BJ (cell line): ENCODE measurements around the gene KRT72. TPM values are rescaled to one million over a fixed set of nuclear protein-coding genes. Genes with fewer than 3 reads are reported as not detected.

ENCODE experiments used
- CTCF ChIA-PET: fragments of 350-600 bp; formaldehyde crosslinking; extraction: SDS; loops from one replicate; lab custom pipeline; 2021; ENCODE audit warnings: antibody characterized with exemption, inconsistent platforms; lab: Yijun Ruan, JAX
- POLR2A ChIA-PET: fragments of 300-600 bp; sonication (Branson Sonifier 250); formaldehyde crosslinking; extraction: SDS; loops from one replicate; lab custom pipeline; 2021; ENCODE audit warnings: antibody characterized with exemption; lab: Charles Lee
- DNase-seq: peaks from one replicate; pipeline ENCODE4 v3.0.0-alpha.2; 2011; ENCODE audit warnings: low read depth
- H3K27me3 ChIP-seq: 2 replicates; pipeline ENCODE4 v1.6.0; 2011; ENCODE audit warnings: low read length; ENCODE audit not compliant: control insufficient read depth, insufficient read depth
- H3K36me3 ChIP-seq: 2 replicates; pipeline ENCODE4 v1.5.1; 2011; ENCODE audit warnings: low read length; ENCODE audit not compliant: control insufficient read depth, insufficient read depth
- H3K4me3 ChIP-seq: 2 replicates; pipeline ENCODE4 v1.5.1; 2011; ENCODE audit warnings: low read depth, mild to moderate bottlenecking, control low read depth, low read length
- CTCF ChIP-seq: IDR thresholded peaks from 2 replicates; pipeline ENCODE4 v1.5.1; 2011; ENCODE audit warnings: low read depth, mild to moderate bottlenecking, control low read depth, inconsistent platforms, low read length, moderate library complexity; ENCODE audit not compliant: insufficient read depth
- polyA plus RNA-seq: library from polyadenylated mRNA; depleted of rRNA; stranded (reverse); fragments of >200 nt; gene quantifications from 2 replicates; pipeline ENCODE4 v1.2.3, GENCODE V29; 2011

The KRT72 gene
- polyA plus RNA-seq, 1 experiment, result not detected

- no peak for DNase-seq
- TF ChIP-seq CTCF, result no peak
- H3K27me3 ChIP-seq, result peaks cover 16% of the 10 kb centered on the region
- no peaks in the 10 kb centered on the region for H3K36me3 ChIP-seq
- POLR2A ChIA-PET, result no interaction called here
- CTCF ChIA-PET, result interaction anchor here (0.6 to 17.2 kb wide), 6 partner anchors 10 to 394 kb away, joined by 3 to 283 read pairs (median 4); no protein-coding TSS in a partner anchor
- H3K4me3 ChIP-seq, result no peak overlapping the region
These were observed 15.3 kb downstream of the KRT72 start for GRCh38 chr12:52585946-52586345.

DNA sequence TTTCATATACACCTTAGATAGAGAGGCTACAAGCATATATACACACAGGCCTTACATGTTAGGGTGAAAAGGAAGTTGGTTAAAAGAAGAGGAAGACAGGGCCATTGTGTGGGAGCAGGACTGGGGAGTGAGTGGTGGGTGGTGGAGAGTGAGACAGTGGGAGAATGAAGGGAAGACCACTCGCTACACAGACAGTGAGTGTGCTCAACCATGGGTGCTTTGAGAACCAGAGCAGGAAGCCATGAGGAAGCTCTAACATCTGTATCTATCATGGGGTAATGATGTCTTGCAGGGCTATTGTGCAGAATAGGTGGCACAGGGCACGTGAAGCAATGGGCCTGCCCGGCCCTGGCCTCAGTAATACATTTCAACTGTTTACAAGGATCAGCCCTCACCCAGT, 16.2 kb downstream of the KRT72 start:
- H3K36me3 ChIP-seq, result no peaks in the 10 kb centered on the region
- ChIA-PET CTCF (interaction anchor here (0.5 to 17.2 kb wide), 7 partner anchors 21 to 395 kb away, joined by 3 to 283 read pairs (median 5); partner anchors contain the start of gene KRT84), POLR2A (no interaction called here)
- H3K4me3 ChIP-seq, result no peak overlapping the region
- H3K27me3 ChIP-seq, result peaks cover 16% of the 10 kb centered on the region
- no peak for DNase-seq
- TF ChIP-seq CTCF, result no peak

GRCh38 chr12:52584156-52584682, 17.0 kb downstream of the KRT72 start:
- DNase-seq, result no peak
- TF ChIP-seq CTCF, result no peak
- no peak overlapping the region for H3K4me3 ChIP-seq
- POLR2A ChIA-PET, result no interaction called here
- CTCF ChIA-PET, result interaction anchor here (0.9 to 17.2 kb wide), 10 partner anchors 21 to 305 kb away, joined by 3 to 283 read pairs (median 6); partner anchors contain the start of gene KRT84
- no peaks in the 10 kb centered on the region for H3K36me3 ChIP-seq
- peaks cover 17% of the 10 kb centered on the region for H3K27me3 ChIP-seq

GRCh38 chr12:52582971-52583456, 18.2 kb downstream of the KRT72 start:
- H3K36me3 ChIP-seq, result no peaks in the 10 kb centered on the region
- H3K4me3 ChIP-seq, result no peak overlapping the region
- H3K27me3 ChIP-seq, result peaks cover 16% of the 10 kb centered on the region
- ChIA-PET POLR2A (no interaction called here), CTCF (interaction anchor here (0.7 to 17.2 kb wide), 16 partner anchors 9 to 426 kb away, joined by 3 to 283 read pairs (median 5); partner anchors contain the start of genes KRT5, KRT74 and KRT84)
- no peak for DNase-seq
- peak; percentile 76 for TF ChIP-seq CTCF

DNA sequence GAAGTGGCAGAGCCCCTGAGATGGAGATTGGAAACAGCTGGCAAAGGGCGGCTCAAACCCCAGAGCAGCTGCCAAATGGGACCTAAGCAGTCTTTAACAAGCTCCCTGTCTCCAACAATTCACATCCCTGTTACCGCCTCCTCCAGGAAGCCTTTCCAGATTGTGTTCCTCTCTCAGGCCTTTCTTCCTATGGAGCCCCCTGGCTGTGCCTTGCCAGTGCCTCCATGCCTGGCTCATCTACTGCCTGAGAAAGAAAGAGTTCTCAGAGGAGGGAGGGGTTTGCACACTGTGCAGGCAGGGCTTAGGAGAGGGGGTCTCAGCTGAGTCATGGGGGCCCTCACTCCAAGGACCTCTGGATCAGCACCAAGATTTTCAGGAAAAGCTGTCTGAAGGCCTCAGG, 18.8 kb downstream of the KRT72 start:
- no peaks in the 10 kb centered on the region for H3K36me3 ChIP-seq
- ChIA-PET POLR2A (no interaction called here), CTCF (interaction anchor here (0.7 to 17.2 kb wide), 15 partner anchors 9 to 425 kb away, joined by 3 to 283 read pairs (median 5); partner anchors contain the start of genes KRT5 and KRT74)

More for the DNA sequence above, 18.8 kb downstream of the KRT72 start:
- DNase-seq, result no peak
- peaks cover 14% of the 10 kb centered on the region for H3K27me3 ChIP-seq
- no peak for TF ChIP-seq CTCF
- no peak overlapping the region for H3K4me3 ChIP-seq
